Testis (tissue), 2 donors: ENCODE measurements around the gene PGP.

Experiments used
- CTCF ChIP-seq, 3 experiments: fragments of 450-650 bp in 2 of 3; fragments of 200-600 bp in 1 of 3; sonication (generic) in 1 of 3; IDR thresholded peaks; one replicate each; pipeline ENCODE4 v1.5.1; 2016 to 2019; ENCODE audit warnings: antibody characterized with exemption in 3 of 3, mild to moderate bottlenecking in 2 of 3, moderate library complexity in 1 of 3
- POLR2A ChIP-seq: fragments of 450-650 bp; IDR thresholded peaks from one replicate; pipeline ENCODE4 v1.6.1; 2017; ENCODE audit warnings: antibody characterized with exemption, mild to moderate bottlenecking, moderate library complexity

- TF ChIP-seq CTCF (IDR thresholded peaks at IDR 0.05) (no peak), POLR2A (no peak)
These were observed 15.7 kb upstream of the PGP start for GRCh38 chr16:2230376-2230775.
